ENCODE results near the gene TMPRSS3.

- no peak for TF ChIP-seq POLR2A (IDR thresholded peaks at IDR 0.05; ENCODE audit: low read length)
- TF ChIP-seq GATA1 (IDR thresholded peaks at IDR 0.05; ENCODE audit: low read depth, low read length): no peak
Measured at GRCh38 chr21:42364304-42364865, 31.5 kb downstream of the TMPRSS3 start.

Measured in erythroblast (primary cell).